Embryonic facial prominence (tissue), 1 donor: ENCODE measurements around the gene RIPK4.

Source experiments
- DNase-seq: peaks from one replicate; pipeline ENCODE4 v3.0.0-alpha.2; 2016; ENCODE audit errors: extremely low spot score

RIPK4 gene

DNA sequence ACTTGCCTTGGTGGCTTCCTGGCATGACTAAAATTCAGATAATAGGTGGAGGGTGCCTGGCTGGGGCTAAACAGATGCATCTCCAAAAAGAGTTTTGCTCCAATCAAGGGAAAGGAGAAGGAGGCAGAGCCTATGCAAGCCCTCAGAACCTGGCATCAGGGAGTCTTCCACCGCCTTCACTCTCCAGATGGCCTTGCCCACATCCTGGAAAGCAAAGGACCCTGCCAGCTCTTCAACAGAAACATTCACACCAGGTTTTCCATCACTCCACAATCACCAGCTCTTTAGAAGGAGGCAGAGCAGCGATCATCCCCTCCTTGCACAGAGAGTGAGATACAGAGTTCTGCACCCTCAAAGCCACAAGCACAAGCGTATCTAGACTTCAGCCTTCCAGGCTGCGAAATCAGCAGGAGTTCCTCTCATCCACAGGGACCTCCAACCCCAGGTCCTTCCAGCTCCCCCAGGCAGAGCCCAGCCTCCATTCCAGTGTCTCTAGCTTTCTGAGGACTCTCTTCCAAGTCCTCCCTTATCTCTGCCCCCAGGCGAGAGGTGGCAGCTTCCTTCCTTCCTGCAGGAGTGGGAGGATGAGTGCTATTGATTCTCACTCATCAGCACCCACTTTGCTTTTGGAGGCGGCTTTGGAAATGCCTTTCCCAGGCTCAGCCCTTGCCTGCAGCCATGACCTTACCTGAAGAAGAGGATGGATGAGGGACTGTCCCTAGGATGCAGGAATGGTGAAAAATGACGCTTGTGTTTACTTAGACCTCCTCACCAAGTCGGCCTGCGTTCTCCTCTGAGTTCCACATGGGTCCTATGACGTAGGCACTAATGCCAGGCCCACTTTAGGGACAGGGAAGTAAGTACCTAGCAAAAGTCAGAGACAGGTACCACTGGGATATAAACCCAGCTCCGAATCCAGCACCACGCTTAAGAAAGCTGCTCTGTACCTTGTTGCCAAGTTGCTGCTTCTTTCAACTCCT lies 75.4 kb downstream of the RIPK4 start:
- DNase-seq, result no peak
